ENCODE measurements around the gene TFR2.

The TFR2 gene

GRCh38 chr7:100585511-100586265 lies 55.7 kb downstream of the TFR2 start, which contains the start of gene LRCH4:
Gene LRCH4, minus strand, starts transcription at chr7:100586129. Its CDS starts 29 bp downstream, at chr7:100586100.
- peak in 4 of 5 donors; percentile 53 to 69 (median 62) for DNase-seq

- DNase-seq: no peak
Observed at GRCh38 chr7:100584683-100585510, 56.5 kb downstream of the TFR2 start.

GRCh38 chr7:100584054-100584682 lies 57.2 kb downstream of the TFR2 start:
- no peak for DNase-seq

- peak in 4 of 5 donors; percentile 38 to 84 (median 51) for DNase-seq
Observed at GRCh38 chr7:100583132-100584053, 58.0 kb downstream of the TFR2 start.

- DNase-seq: no peak
Observed at GRCh38 chr7:100582650-100583049, 58.7 kb downstream of the TFR2 start.

- DNase-seq: no peak
Observed at GRCh38 chr7:100582041-100582579, 59.2 kb downstream of the TFR2 start.

- no peak for DNase-seq
Observed at GRCh38 chr7:100580466-100581283, 60.7 kb downstream of the TFR2 start.

GRCh38 chr7:100578246-100579183 lies 62.8 kb downstream of the TFR2 start:
- no peak for DNase-seq

GRCh38 chr7:100577507-100577906 lies 63.8 kb downstream of the TFR2 start:
- DNase-seq: no peak

- DNase-seq: no peak
Observed at GRCh38 chr7:100577103-100577502, 64.2 kb downstream of the TFR2 start.

- DNase-seq: no peak
Observed at GRCh38 chr7:100576384-100576993, 64.9 kb downstream of the TFR2 start.

GRCh38 chr7:100575746-100576383 lies 65.5 kb downstream of the TFR2 start:
- DNase-seq: no peak

- DNase-seq: no peak
Observed at GRCh38 chr7:100575206-100575631, 66.1 kb downstream of the TFR2 start.

- DNase-seq: no peak
Observed at GRCh38 chr7:100574362-100575205, 66.8 kb downstream of the TFR2 start.

- no peak for DNase-seq
Observed at GRCh38 chr7:100573691-100574361, 67.5 kb downstream of the TFR2 start, which contains the start of gene SAP25. Gene SAP25, minus strand, starts transcription at chr7:100573900. Its CDS starts 158 bp downstream, at chr7:100573742.

GRCh38 chr7:100572949-100573675 lies 68.2 kb downstream of the TFR2 start:
- DNase-seq: no peak
